ENCODE results near the gene BAHCC1.

Gene BAHCC1

GRCh38 chr17:81365601-81366585 is 29.4 kb upstream of the BAHCC1 start (continued):
- no peak for TF ChIP-seq ZNF157 (tag by site-specific recombination; IDR thresholded peaks at IDR 0.05)
- TF ChIP-seq ZNF555 (tag by site-specific recombination; conservative IDR thresholded peaks at IDR 0.05), result no peak
- TF ChIP-seq ZNF707 (tag by site-specific recombination; IDR thresholded peaks at IDR 0.05), result no peak
- no peak for TF ChIP-seq ZNF404 (tag by site-specific recombination; IDR thresholded peaks at IDR 0.05)
- TF ChIP-seq WT1 (tag by site-specific recombination; IDR thresholded peaks at IDR 0.05), result peak; percentile 68; the same call in 1 of the 2 replicates
- no peak for TF ChIP-seq ZSCAN18 (tag by site-specific recombination; IDR thresholded peaks at IDR 0.05)
- no peak for TF ChIP-seq ZNF416 (tag by site-specific recombination; IDR thresholded peaks at IDR 0.05)
- no peak for TF ChIP-seq SCRT2 (tag by site-specific recombination; IDR thresholded peaks at IDR 0.05)
- no peak for TF ChIP-seq BCL11B (tag by site-specific recombination; IDR thresholded peaks at IDR 0.05; ENCODE audit: low read depth)
- no peak for TF ChIP-seq ZNF391 (tag by site-specific recombination; IDR thresholded peaks at IDR 0.05; ENCODE audit: borderline replicate concordance, low read depth)
- TF ChIP-seq TRIM28 (IDR thresholded peaks at IDR 0.05; ENCODE audit: borderline replicate concordance, low read length), result no peak

GRCh38 chr17:81366648-81367047 is 28.6 kb upstream of the BAHCC1 start:
- ChIA-PET POLR2A (no interaction called here), CTCF (interaction anchor here (0.6 kb wide), 2 partner anchors 36 to 78 kb away, joined by 3 to 4 read pairs; no protein-coding TSS in a partner anchor)
- Histone ChIP-seq H3K36me3 (ENCODE audit: control insufficient read depth in 2 of 2, insufficient read depth in 1 of 2, low read length in 2 of 2) (no peaks in the 10 kb centered on the region), H3K4me1 (ENCODE audit: control insufficient read depth, insufficient read depth, low read length) (peaks cover 4% of the 10 kb centered on the region; the same call in 1 of the 2 replicates), H3K9me3 (ENCODE audit: control insufficient read depth, insufficient read depth, low read depth, low read length) (no peaks in the 10 kb centered on the region), H3K4me3 (ENCODE audit: low read depth, low read length) (no peak overlapping the region), H3K27ac (ENCODE audit: extremely low read depth, low read depth, low read length) (no peak overlapping the region)
- 0 out of 2 replicates have a peak, but pooled peaks have one; percentile 45 for TF ChIP-seq ZNF76 (tag by site-specific recombination; IDR thresholded peaks at IDR 0.05; ENCODE audit: borderline replicate concordance, low read depth)
- no peak for TF ChIP-seq AEBP2 (tag by site-specific recombination; IDR thresholded peaks at IDR 0.05; ENCODE audit: borderline replicate concordance)
- peak; percentile 56; the same call in 1 of the 2 replicates for TF ChIP-seq ZBTB6 (tag by site-specific recombination; IDR thresholded peaks at IDR 0.05)
- TF ChIP-seq ATF2 (tag by site-specific recombination; IDR thresholded peaks at IDR 0.05; ENCODE audit: low read depth), result peak; percentile 62
- TF ChIP-seq ZNF239 (tag by site-specific recombination; IDR thresholded peaks at IDR 0.05), result no peak

- H3K27ac ChIP-seq (ENCODE audit: extremely low read depth, low read depth, low read length), result no peak overlapping the region
- H3K4me1 ChIP-seq (ENCODE audit: control insufficient read depth, insufficient read depth, low read length), result peaks cover 4% of the 10 kb centered on the region; the same call in 1 of the 2 replicates
- H3K4me3 ChIP-seq (ENCODE audit: low read depth, low read length), result no peak overlapping the region
- H3K36me3 ChIP-seq (ENCODE audit: control insufficient read depth in 2 of 2, insufficient read depth in 1 of 2, low read length in 2 of 2), result no peaks in the 10 kb centered on the region
- H3K9me3 ChIP-seq (ENCODE audit: control insufficient read depth, insufficient read depth, low read depth, low read length), result no peaks in the 10 kb centered on the region
- ChIA-PET CTCF (interaction anchor here (0.6 kb wide), 2 partner anchors 78 to 362 kb away, joined by 3 to 4 read pairs; no protein-coding TSS in a partner anchor), POLR2A (interaction anchor here (0.7 kb wide), 1 partner anchor 113 kb away, joined by 3 read pairs; no protein-coding TSS in a partner anchor)
- TF ChIP-seq ZNF792 (tag by site-specific recombination; IDR thresholded peaks at IDR 0.05) (no peak), ZNF48 (tag by site-specific recombination; IDR thresholded peaks at IDR 0.05) (no peak), REST (tag by site-specific recombination; IDR thresholded peaks at IDR 0.05) (peak; percentile 43; the same call in 1 of the 2 replicates), ZNF146 (tag by site-specific recombination; IDR thresholded peaks at IDR 0.05) (no peak), ZNF16 (tag by site-specific recombination; IDR thresholded peaks at IDR 0.05; ENCODE audit: low read depth) (no peak), KLF10 (tag by site-specific recombination; IDR thresholded peaks at IDR 0.05) (no peak), ZIC2 (tag by site-specific recombination; IDR thresholded peaks at IDR 0.05) (peak; percentile 40)
These were observed 28.1 kb upstream of the BAHCC1 start for GRCh38 chr17:81367171-81367570.

All from HEK293 (cell line).